NCI-H1436 treated with DMSO at 0.1 percent for 48 hours (cell line): ENCODE measurements around the gene MUSTN1.

ENCODE experiments used
- DNase-seq: peaks from one replicate; lab custom pipeline; 2025; lab: John Stamatoyannopoulos, UW

Gene MUSTN1

DNA sequence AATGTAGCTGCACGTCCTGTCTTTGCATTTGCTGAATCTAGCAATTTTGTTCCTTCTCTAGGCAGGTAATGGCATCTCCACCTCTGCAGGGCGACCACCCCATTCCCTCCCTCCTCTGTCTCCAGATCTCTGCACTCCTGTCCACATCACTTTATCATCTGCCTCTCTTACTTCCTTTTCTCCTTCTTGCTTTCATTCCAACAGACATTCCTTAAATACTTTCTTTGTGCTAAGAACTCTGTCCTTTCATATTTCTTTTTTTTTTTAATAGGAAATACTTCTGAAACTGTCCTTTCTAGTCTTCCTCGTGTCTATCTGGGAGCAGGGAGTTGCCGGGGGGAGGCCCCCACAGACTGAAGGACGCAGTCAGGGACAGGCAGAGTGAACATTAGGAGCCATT lies 33.0 kb downstream of the MUSTN1 start:
- DNase-seq, result no peak

- DNase-seq, result no peak
Observed at GRCh38 chr3:52800079-52800478, 34.7 kb downstream of the MUSTN1 start.

DNA sequence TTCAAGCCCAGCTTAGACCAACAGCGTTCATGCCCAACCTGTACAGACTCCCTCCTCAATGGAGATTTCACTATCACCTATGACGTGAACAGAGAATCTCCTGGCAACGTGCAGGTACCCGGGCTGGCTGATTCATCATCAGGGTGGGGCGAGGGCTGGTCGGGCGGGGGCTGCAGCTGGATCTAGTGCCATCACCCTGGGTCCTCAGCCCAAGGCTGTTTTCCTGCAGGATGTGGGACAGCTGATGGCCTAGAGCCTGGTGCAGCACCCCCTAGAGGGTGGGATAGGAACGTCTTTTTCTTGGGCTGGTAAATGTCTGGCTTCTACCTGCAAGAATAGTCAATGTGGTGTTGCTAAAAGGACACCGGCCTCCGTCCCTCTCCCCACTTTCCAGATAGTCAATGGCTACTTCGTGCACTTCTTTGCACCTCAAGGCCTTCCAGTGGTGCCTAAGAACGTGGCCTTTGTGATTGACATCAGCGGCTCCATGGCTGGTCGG lies 35.8 kb downstream of the MUSTN1 start:
- no peak for DNase-seq

GRCh38 chr3:52798376-52798977 lies 36.3 kb downstream of the MUSTN1 start:
- DNase-seq, result no peak

- DNase-seq, result no peak
Observed at GRCh38 chr3:52796411-52796810, 38.4 kb downstream of the MUSTN1 start.

- DNase-seq, result no peak
Observed at GRCh38 chr3:52795298-52795900, 39.4 kb downstream of the MUSTN1 start.

GRCh38 chr3:52794612-52795099 lies 40.2 kb downstream of the MUSTN1 start, which contains the start of gene ITIH3:
Gene ITIH3 (plus strand): TSS chr3:52794796. CDS start chr3:52794804, 8 bp downstream.
- no peak for DNase-seq

DNA sequence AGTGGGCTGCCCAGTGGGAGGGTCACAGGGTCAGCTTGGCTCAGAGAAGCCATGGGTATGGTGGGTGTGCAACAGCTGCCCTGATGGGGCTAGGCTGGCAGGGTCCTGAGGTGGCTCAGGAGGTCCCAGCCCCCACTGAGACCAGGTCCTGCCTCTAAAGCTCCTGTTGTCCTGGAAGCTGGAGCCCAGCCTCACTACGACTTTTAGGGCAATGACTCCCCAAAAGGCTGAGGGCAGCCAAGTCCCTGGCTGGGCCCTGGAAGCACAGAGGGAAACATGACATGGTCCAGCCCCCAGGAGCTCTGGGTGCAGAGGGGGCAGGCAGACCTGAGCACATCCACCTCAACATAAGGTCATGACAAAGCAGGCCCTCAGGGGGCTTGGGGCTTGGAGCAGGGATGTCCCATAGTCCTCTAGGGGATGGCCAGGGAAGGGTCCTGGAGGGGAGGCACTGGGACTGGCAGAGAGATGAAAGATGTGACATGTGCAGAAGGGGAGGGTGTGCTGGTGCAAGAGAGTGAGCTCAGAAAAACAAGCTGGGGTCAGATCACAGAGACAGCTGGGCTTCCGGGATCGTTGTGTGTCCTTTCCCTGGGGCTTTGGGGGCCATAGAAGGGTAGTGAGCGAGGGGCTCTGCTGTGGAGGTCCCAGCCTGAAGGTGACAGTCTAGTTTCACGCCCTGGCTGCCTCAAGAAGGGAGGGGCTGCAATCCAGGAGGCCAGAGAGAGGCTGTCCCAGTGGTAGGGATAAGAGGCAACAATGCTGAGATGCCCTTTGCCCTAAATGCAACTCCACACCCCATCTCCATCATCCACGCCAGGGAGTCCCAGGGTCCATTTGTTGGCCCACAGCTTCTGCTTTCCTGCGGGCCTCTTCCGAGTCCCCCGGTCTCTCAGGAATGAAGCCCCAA lies 40.9 kb downstream of the MUSTN1 start:
- DNase-seq, result no peak

GRCh38 chr3:52792961-52793695 lies 41.7 kb downstream of the MUSTN1 start:
- no peak for DNase-seq

DNA sequence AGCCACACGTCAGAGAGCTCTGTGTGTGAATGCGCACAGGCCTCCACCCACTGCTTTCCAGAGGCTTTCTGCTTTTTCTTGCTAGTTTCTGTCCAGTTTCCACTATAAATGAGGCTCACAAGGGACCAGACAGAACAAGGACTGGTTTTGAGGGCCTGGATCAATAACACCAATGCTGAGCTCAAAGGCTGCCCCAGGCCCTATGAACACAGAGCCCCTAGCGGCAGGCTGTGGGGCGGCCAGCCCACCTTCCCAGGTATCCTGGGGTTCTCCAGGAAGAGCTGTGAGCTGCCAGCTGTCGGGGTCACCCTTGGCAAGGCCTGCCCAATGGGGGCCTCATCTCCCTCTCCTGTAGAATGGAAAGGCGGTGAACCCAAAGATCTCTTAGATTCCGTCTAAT lies 42.4 kb downstream of the MUSTN1 start:
- DNase-seq, result no peak

DNA sequence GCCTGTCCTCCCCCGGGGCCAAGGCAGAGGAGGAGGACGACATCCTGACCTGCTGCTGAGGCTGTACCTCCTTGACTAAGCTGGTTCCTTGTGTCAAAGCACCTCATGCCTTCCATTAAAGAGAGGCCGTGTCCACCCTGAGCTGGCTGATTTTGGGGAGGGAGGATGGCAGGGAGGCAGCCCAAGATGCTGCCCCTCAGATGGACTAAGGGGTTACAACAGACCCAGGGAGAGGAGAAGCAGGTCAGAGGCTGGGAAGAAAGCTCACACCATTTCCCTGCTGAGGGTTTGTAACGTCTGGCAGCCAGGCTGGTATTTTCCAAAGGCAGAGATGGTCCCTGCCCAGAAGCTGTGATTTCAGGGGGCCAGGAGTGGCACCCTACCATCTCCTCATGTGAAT lies 42.9 kb downstream of the MUSTN1 start:
- no peak for DNase-seq

- no peak for DNase-seq
Observed at GRCh38 chr3:52791366-52791765, 43.5 kb downstream of the MUSTN1 start.

DNA sequence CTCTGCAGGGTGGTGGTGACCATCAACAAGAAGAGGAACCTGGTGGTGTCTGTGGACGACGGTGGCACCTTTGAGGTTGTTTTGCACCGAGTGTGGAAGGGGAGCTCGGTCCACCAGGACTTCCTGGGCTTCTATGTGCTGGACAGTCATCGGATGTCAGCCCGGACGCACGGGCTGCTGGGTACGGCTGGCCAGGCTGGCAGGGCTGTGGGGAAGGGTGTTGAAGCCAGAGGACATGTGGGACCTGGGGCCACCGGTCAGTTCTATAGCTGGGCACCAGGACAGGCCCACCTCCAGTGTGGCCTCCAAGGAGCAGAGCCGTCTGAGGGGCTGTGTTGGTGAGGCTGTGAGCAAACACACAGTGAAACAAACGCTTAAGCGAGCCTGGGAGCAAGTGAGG lies 44.1 kb downstream of the MUSTN1 start:
- no peak for DNase-seq

GRCh38 chr3:52790337-52790736 lies 44.5 kb downstream of the MUSTN1 start:
- no peak for DNase-seq

DNA sequence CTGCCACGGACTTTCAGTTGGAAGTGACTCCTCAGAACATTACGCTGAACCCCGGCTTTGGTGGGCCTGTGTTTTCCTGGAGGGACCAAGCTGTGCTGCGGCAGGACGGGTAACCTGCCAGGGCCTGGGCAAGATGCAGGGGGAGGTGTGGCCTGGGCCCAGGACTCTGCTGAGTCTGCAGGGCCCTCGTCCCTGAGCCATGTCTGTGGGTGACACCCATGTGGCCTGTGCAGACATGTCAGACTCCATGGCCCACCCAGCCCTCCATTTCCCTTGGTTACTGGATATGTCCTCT lies 45.1 kb downstream of the MUSTN1 start:
- DNase-seq, result no peak

DNA sequence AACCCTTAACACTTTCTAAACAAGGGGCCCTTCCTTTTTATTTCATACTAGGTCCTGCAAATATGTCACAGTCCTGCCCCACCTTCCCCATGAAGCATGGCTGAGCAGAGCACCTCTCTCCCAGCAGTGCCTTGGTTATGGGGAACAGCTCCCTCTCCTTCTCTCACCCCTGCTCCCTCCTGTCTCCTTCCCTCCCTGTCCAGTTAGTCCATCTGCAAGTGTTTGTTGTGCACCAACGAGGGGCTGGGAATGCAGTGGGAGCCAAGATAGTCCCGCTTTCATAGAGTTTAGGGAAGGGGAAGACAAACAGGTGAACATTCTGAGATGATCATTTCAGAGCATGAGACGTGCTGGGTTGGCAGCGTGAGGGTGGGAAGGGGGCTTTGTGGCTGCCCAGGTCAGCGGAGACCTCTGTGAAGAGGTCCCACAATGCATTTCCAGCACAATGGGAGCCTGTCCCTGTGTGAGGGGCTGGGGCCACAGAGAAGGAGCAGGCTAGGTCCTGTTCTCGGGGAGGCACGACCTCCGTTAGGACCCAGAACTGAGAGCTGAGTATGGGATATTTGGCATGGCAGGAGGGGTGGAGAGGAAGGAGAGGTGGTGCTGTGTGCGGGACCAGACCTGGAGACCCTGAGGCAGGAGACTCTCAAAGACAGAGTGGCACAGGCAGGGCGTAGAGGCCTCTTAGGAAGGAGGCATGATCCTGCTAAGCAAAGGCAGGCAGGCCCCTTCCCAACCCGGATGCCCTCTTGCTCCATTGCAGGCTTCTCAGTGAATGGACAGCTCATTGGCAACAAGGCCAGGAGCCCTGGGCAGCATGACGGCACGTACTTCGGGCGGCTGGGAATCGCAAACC lies 45.7 kb downstream of the MUSTN1 start:
- DNase-seq, result no peak

GRCh38 chr3:52787672-52788625 lies 46.9 kb downstream of the MUSTN1 start:
- no peak for DNase-seq

DNA sequence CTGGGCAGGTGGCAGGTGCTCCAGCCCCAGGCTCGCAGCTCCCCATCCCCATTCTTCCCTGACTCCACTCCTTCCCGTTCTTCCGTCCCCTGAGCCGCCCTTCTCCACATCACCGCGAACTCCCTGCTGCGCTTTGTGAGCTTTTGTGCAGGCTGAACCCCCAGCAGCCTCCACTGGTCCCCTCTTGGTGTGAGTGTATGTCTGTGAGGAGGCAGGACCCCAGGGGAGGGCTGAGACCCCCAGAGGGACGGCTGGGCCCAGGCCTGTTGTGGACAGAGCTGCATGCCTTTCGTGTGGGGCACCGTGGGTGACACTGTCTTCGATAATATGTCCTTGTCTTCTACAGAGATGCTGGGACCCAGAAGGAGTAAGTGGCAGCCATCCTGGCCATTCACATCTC lies 47.6 kb downstream of the MUSTN1 start:
- no peak for DNase-seq

DNA sequence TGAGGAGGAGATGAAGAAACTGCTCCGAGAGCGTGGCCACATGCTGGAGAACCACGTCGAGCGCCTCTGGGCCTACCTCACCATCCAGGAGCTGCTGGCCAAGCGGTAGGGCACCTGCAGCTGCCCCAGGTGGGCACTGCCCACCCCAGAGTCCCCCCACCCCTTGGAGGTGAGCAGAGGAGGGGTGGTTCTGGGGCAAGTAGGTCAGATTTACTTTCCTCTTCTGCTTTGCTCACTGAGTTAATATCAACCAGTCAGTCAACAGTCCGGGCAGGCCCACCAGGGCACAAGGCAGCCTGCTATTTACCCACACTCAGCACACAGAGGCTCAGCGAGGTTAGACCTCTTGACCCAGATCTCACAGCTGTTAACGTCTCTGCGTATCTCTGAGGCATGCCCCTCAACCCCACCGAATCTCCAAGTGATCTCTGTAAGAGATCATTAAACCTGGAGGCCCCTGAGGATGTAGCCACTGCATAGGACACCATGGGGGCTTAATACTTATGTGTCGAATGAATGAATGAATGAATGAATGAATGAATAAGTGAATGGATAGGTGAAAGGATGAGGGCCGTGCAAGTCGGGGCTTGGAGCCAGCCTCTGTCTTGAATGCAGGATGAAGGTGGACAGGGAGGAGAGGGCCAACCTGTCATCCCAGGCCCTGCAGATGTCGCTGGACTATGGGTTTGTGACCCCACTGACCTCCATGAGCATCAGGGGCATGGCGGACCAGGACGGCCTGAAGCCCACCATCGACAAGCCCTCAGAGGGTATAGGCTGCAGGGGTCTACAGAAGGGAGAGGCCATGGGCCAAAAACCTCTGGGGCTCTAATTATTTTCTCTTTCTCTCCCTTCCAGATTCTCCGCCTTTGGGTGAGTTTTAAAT lies 48.2 kb downstream of the MUSTN1 start:
- no peak for DNase-seq
